GM23338 (cell line): Measurements from ENCODE around the gene MUC13. TPM values are rescaled to one million over a fixed set of nuclear protein-coding genes. Genes with fewer than 3 reads are reported as not detected.

Experiments
- ATAC-seq: fragments of 200-7000 bp; cut with Tn5 transposase; 3 replicates; pipeline ENCODE4 v1.9.1; 2020
- DNase-seq: peaks from one replicate; pipeline ENCODE4 v3.0.0-alpha.2; 2015; ENCODE audit warnings: low spot score
- H2AFZ ChIP-seq: fragments of 200-600 bp; sonication (generic); 2 replicates; pipeline ENCODE4 v1.8.0; 2016; ENCODE audit warnings: antibody characterized with exemption, mild to moderate bottlenecking, moderate library complexity
- H3F3A ChIP-seq: fragments of 200-600 bp; sonication (generic); replicated peaks from 2 replicates; pipeline ENCODE4 v1.8.0; 2017; ENCODE audit warnings: antibody characterized with exemption, mixed run types, low read depth
- H3K27ac ChIP-seq: fragments of 200-600 bp; sonication (generic); 2 replicates; pipeline ENCODE4 v1.6.1; 2016; ENCODE audit warnings: low read depth
- H3K27me3 ChIP-seq: fragments of 200-600 bp; sonication (generic); 2 replicates; pipeline ENCODE4 v1.8.0; 2016; ENCODE audit warnings: mild to moderate bottlenecking, mixed run types, moderate library complexity; ENCODE audit not compliant: insufficient read depth
- H3K36me3 ChIP-seq: fragments of 200-600 bp; sonication (generic); 2 replicates; pipeline ENCODE4 v1.8.0; 2016; ENCODE audit warnings: mild to moderate bottlenecking; ENCODE audit not compliant: insufficient read depth
- H3K4me1 ChIP-seq: fragments of 200-600 bp; sonication (generic); 2 replicates; pipeline ENCODE4 v1.8.0; 2016; ENCODE audit warnings: mild to moderate bottlenecking, moderate library complexity; ENCODE audit not compliant: insufficient read depth
- H3K4me2 ChIP-seq: fragments of 200-600 bp; sonication (generic); 2 replicates; pipeline ENCODE4 v1.7.1; 2017; ENCODE audit warnings: mixed run types
- H3K4me3 ChIP-seq: fragments of 200-600 bp; sonication (generic); 2 replicates; pipeline ENCODE4 v1.6.1; 2016; ENCODE audit warnings: mixed run types
- H3K79me2 ChIP-seq: fragments of 200-600 bp; sonication (generic); replicated peaks from 2 replicates; pipeline ENCODE4 v1.8.0; 2017; ENCODE audit warnings: mild to moderate bottlenecking; ENCODE audit not compliant: insufficient read depth
- H3K9me2 ChIP-seq: fragments of 200-600 bp; sonication (generic); 2 replicates; pipeline ENCODE4 v1.8.0; 2017; ENCODE audit not compliant: insufficient read depth
- H4K20me1 ChIP-seq: fragments of 200-600 bp; sonication (generic); replicated peaks from 2 replicates; pipeline ENCODE4 v1.8.0; 2017; ENCODE audit warnings: mild to moderate bottlenecking; ENCODE audit not compliant: insufficient read depth
- H3K27ac Mint-ChIP-seq: 2 replicates; pipeline ENCODE4 v1.8.0; 2020; ENCODE audit warnings: inconsistent platforms, mild to moderate bottlenecking, moderate library complexity, mixed read lengths
- H3K27me3 Mint-ChIP-seq: 3 replicates; pipeline ENCODE4 v1.8.0; 2022; ENCODE audit warnings: low read depth, mild to moderate bottlenecking, moderate library complexity, mixed read lengths, inconsistent platforms; ENCODE audit not compliant: insufficient read depth, poor library complexity
- H3K36me3 Mint-ChIP-seq: 3 replicates; pipeline ENCODE4 v1.8.0; 2021; ENCODE audit warnings: low read depth, mild to moderate bottlenecking, inconsistent platforms, moderate library complexity, mixed read lengths
- H3K4me1 Mint-ChIP-seq: 3 replicates; pipeline ENCODE4 v1.8.0; 2020; ENCODE audit warnings: mild to moderate bottlenecking, inconsistent platforms, mixed read lengths
- H3K4me3 Mint-ChIP-seq: 3 replicates; pipeline ENCODE4 v1.8.0; 2021; ENCODE audit warnings: moderate library complexity, mild to moderate bottlenecking, inconsistent platforms, mixed read lengths
- H3K9me3 Mint-ChIP-seq: 3 replicates; pipeline ENCODE4 v1.8.0; 2020; ENCODE audit warnings: moderate library complexity, mild to moderate bottlenecking, inconsistent platforms, mixed read lengths
- CREB1 ChIP-seq: fragments of 250-450 bp; sonication (Bioruptor Pico); IDR thresholded peaks from 2 replicates; pipeline ENCODE4 v1.5.0; 2020; ENCODE audit warnings: low read depth, mild to moderate bottlenecking, moderate library complexity
- ETS1 ChIP-seq: IDR thresholded peaks from 2 replicates; pipeline ENCODE4 v1.6.1; 2016; ENCODE audit warnings: antibody characterized with exemption
- EZH2 ChIP-seq: fragments of 200-600 bp; sonication (generic); IDR thresholded peaks from one replicate; pipeline ENCODE4 v1.8.0; 2017; ENCODE audit warnings: antibody characterized with exemption, mild to moderate bottlenecking, low read depth; ENCODE audit not compliant: unreplicated experiment
- EZH2phosphoT487 ChIP-seq: fragments of 200-600 bp; sonication (generic); IDR thresholded peaks from one replicate; pipeline ENCODE4 v1.8.1; 2018; ENCODE audit warnings: antibody characterized with exemption; ENCODE audit not compliant: unreplicated experiment
- JUNB ChIP-seq: IDR thresholded peaks from one replicate; pipeline ENCODE4 v1.6.1; 2016; ENCODE audit warnings: antibody characterized with exemption; ENCODE audit not compliant: unreplicated experiment
- NANOG ChIP-seq: IDR thresholded peaks from 2 replicates; pipeline ENCODE4 v1.6.1; 2016; ENCODE audit warnings: antibody characterized with exemption, borderline replicate concordance
- POLR2AphosphoS5 ChIP-seq: IDR thresholded peaks from 2 replicates; pipeline ENCODE4 v1.6.1; 2016; ENCODE audit warnings: antibody characterized with exemption, low read depth
- REST ChIP-seq: IDR thresholded peaks from one replicate; pipeline ENCODE4 v1.6.1; 2018; ENCODE audit warnings: antibody characterized with exemption; ENCODE audit not compliant: unreplicated experiment
- STAT1 ChIP-seq: IDR thresholded peaks from one replicate; pipeline ENCODE4 v1.6.1; 2016; ENCODE audit warnings: antibody characterized with exemption; ENCODE audit not compliant: unreplicated experiment
- ZNF114 ChIP-seq: fragments of 250-450 bp; sonication (Bioruptor Pico); IDR thresholded peaks from 2 replicates; pipeline ENCODE4 v1.5.0; 2020; ENCODE audit warnings: mild to moderate bottlenecking, moderate library complexity
- polyA plus RNA-seq: library from polyadenylated mRNA; unstranded; fragments of >200 nt; fragmentation: Nextera tagmentation; extraction: Ambion mirVana; gene quantifications from 2 replicates; pipeline ENCODE4 v1.2.1, GENCODE V29; 2016
- total RNA-seq: library from RNA; depleted of rRNA; stranded (reverse); fragments of >200 nt; shearing (Covaris generic); gene quantifications from 2 replicates; pipeline ENCODE4 v1.2.3, GENCODE V29; 2014
- TF ChIP-seq, protein P1 (sequence below), 2 experiments: fragments of 200-600 bp in 1 of 2; sonication (generic) in 1 of 2; conservative IDR thresholded peaks; 2 replicates each; pipeline versions ENCODE4 v1.5.1 to v1.6.1; 2016 to 2017; ENCODE audit warnings: antibody characterized with exemption in 2 of 2, low read depth in 2 of 2, mild to moderate bottlenecking in 2 of 2, moderate library complexity in 1 of 2

The MUC13 gene
- total and polyA plus RNA-seq, 2 experiments from 2014 or later = not detected

- no peak for TF ChIP-seq EZH2phosphoT487
- TF ChIP-seq, protein P1, sequence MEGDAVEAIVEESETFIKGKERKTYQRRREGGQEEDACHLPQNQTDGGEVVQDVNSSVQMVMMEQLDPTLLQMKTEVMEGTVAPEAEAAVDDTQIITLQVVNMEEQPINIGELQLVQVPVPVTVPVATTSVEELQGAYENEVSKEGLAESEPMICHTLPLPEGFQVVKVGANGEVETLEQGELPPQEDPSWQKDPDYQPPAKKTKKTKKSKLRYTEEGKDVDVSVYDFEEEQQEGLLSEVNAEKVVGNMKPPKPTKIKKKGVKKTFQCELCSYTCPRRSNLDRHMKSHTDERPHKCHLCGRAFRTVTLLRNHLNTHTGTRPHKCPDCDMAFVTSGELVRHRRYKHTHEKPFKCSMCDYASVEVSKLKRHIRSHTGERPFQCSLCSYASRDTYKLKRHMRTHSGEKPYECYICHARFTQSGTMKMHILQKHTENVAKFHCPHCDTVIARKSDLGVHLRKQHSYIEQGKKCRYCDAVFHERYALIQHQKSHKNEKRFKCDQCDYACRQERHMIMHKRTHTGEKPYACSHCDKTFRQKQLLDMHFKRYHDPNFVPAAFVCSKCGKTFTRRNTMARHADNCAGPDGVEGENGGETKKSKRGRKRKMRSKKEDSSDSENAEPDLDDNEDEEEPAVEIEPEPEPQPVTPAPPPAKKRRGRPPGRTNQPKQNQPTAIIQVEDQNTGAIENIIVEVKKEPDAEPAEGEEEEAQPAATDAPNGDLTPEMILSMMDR (conservative IDR thresholded peaks at IDR 0.05; ENCODE audit: low read depth in 2 of 2) = no peak
- TF ChIP-seq EZH2 = no peak
- no peak for TF ChIP-seq POLR2AphosphoS5
- no peak for TF ChIP-seq ETS1
Observed at GRCh38 chr3:124967964-124968363, 33.4 kb upstream of the MUC13 start (continued).

- Mint-ChIP-seq H3K4me1 (no peaks in the 10 kb centered on the region), H3K9me3 (no peaks in the 10 kb centered on the region), H3K27ac (no peak overlapping the region), H3K4me3 (no peak overlapping the region), H3K36me3 (no peaks in the 10 kb centered on the region; the same call in 2 of the 3 replicates), H3K27me3 (peaks cover 1% of the 10 kb centered on the region)
- H3K36me3 ChIP-seq = no peaks in the 10 kb centered on the region
- DNase-seq (no peak), ATAC-seq (no peak)
- no peaks in the 10 kb centered on the region for H3K9me2 ChIP-seq
- H3K4me3 ChIP-seq = no peak overlapping the region
- no peaks in the 10 kb centered on the region for H4K20me1 ChIP-seq
- H3K27me3 ChIP-seq = no peaks in the 10 kb centered on the region
- no peaks in the 10 kb centered on the region for H3K79me2 ChIP-seq
- no peak overlapping the region for H3K4me2 ChIP-seq
- no peak overlapping the region for H3K27ac ChIP-seq
- H3F3A ChIP-seq = no peaks in the 10 kb centered on the region
- H3K4me1 ChIP-seq = no peaks in the 10 kb centered on the region
- no peak overlapping the region for H2AFZ ChIP-seq
- TF ChIP-seq EZH2 = no peak
- no peak for TF ChIP-seq ETS1
- TF ChIP-seq REST = no peak
- TF ChIP-seq JUNB = no peak
- TF ChIP-seq STAT1 = no peak
- no peak for TF ChIP-seq CREB1 (CRISPR knock-in tag)
- TF ChIP-seq, protein P1 (conservative IDR thresholded peaks at IDR 0.05; ENCODE audit: low read depth in 2 of 2) = no peak
- TF ChIP-seq EZH2phosphoT487 = no peak
- no peak for TF ChIP-seq NANOG
- no peak for TF ChIP-seq ZNF114 (CRISPR knock-in tag)
Observed at GRCh38 chr3:124966521-124967445, 32.2 kb upstream of the MUC13 start.
